PC-3 (cell line): ENCODE measurements around the gene VDR.

Source experiments
- CTCF ChIP-seq: fragments of 300-600 bp; sonication (generic); conservative IDR thresholded peaks from 2 replicates; pipeline ENCODE4 v1.5.1; 2017; ENCODE audit warnings: antibody characterized with exemption, low read depth, mild to moderate bottlenecking, low read length
- EZH2 ChIP-seq: fragments of 300-600 bp; sonication (generic); IDR thresholded peaks from one replicate; pipeline ENCODE4 v1.6.1; 2017; ENCODE audit warnings: antibody characterized with exemption, mild to moderate bottlenecking, low read length; ENCODE audit not compliant: unreplicated experiment

GRCh38 chr12:47804171-47804570 lies 100.6 kb downstream of the VDR start:
- TF ChIP-seq CTCF (no peak), EZH2 (no peak)
